H1 (cell line): ENCODE measurements around the gene CCT6A. TPM values are rescaled to one million over a fixed set of nuclear protein-coding genes. Genes with fewer than 3 reads are reported as not detected.
"Not testable (repeated sequence)": the region's sequence is repeated elsewhere in the genome, so short reads cannot be mapped to it uniquely, and the experiment has no call there.

Experiments
- CTCF ChIA-PET: fragments of 300-600 bp; sonication (Branson Sonifier 250); formaldehyde crosslinking; loops from one replicate; lab custom pipeline; 2021; ENCODE audit not compliant: partially characterized antibody; lab: Charles Lee
- POLR2A ChIA-PET: fragments of 300-600 bp; sonication (Branson Sonifier 250); formaldehyde crosslinking; loops from one replicate; lab custom pipeline; 2021; ENCODE audit warnings: inconsistent platforms; ENCODE audit not compliant: partially characterized antibody; lab: Charles Lee
- DNase-seq, 2 experiments: peaks; one replicate each; pipeline versions ENCODE4 v3.0.0 to v3.0.0-alpha.2; 2010 to 2022; ENCODE audit warnings: low spot score in 2 of 2, low read depth in 1 of 2, mixed read lengths in 1 of 2
- FAIRE-seq: peaks from 2 replicates; lab custom pipeline; 2011; peaks lifted over from hg19 to GRCh38; lab: Jason Lieb, UNC
- H2AFZ ChIP-seq: 2 replicates; pipeline ENCODE4 v1.8.1; 2012; ENCODE audit warnings: low read length, inconsistent platforms
- H2AK5ac ChIP-seq: 2 replicates; pipeline ENCODE4 v1.6.1; 2013; ENCODE audit warnings: low read depth, low read length
- H2BK120ac ChIP-seq: replicated peaks from 2 replicates; pipeline ENCODE3; 2013; ENCODE audit warnings: low read depth, low read length, inconsistent platforms
- H2BK12ac ChIP-seq: 2 replicates; pipeline ENCODE4 v1.6.1; 2013; ENCODE audit warnings: low read depth, low read length
- H2BK15ac ChIP-seq: 2 replicates; pipeline ENCODE4 v1.6.1; 2013; ENCODE audit warnings: low read length
- H2BK20ac ChIP-seq: 2 replicates; pipeline ENCODE4 v1.6.1; 2013; ENCODE audit warnings: low read length
- H2BK5ac ChIP-seq: 2 replicates; pipeline ENCODE4 v1.6.1; 2013; ENCODE audit warnings: low read depth, low read length
- H3K14ac ChIP-seq: 2 replicates; pipeline ENCODE4 v1.6.1; 2013; ENCODE audit warnings: inconsistent platforms; ENCODE audit not compliant: insufficient read length
- H3K18ac ChIP-seq: 2 replicates; pipeline ENCODE4 v1.6.1; 2013; ENCODE audit warnings: low read length; ENCODE audit errors: extremely low read depth
- H3K23ac ChIP-seq: 2 replicates; pipeline ENCODE4 v1.6.1; 2013; ENCODE audit warnings: inconsistent platforms; ENCODE audit not compliant: insufficient read length
- H3K23me2 ChIP-seq: 2 replicates; pipeline ENCODE4 v1.6.1; 2013; ENCODE audit warnings: low read depth, low read length
- H3K27ac ChIP-seq: 2 replicates; pipeline ENCODE4 v1.6.1; 2011; ENCODE audit warnings: low read depth, low read length, inconsistent platforms
- H3K27me3 ChIP-seq, 4 experiments: replicated peaks in 1 of 4; 1 replicate in 1 of 4; 2 replicates in 3 of 4; pipeline versions ENCODE4 v1.6.1 to v1.8.1; 2011 to 2013; ENCODE audit warnings: low read length in 3 of 4, mild to moderate bottlenecking in 3 of 4, inconsistent platforms in 2 of 4, mixed read lengths in 2 of 4, moderate library complexity in 1 of 4; ENCODE audit not compliant: control insufficient read depth in 3 of 4, insufficient read depth in 3 of 4; ENCODE audit errors: extremely low read depth in 1 of 4
- H3K36me3 ChIP-seq, 4 experiments: 2 replicates each; pipeline versions ENCODE4 v1.6.1 to v1.8.1; 2011 to 2013; ENCODE audit warnings: mild to moderate bottlenecking in 4 of 4, low read length in 3 of 4, moderate library complexity in 2 of 4, control low read depth in 1 of 4, inconsistent platforms in 1 of 4; ENCODE audit not compliant: insufficient read depth in 4 of 4, control insufficient read depth in 2 of 4
- H3K4ac ChIP-seq: replicated peaks from 2 replicates; pipeline ENCODE3; 2013; ENCODE audit warnings: low read length, low read depth, mixed read lengths, inconsistent platforms; ENCODE audit not compliant: insufficient read length
- H3K4me1 ChIP-seq, 4 experiments: replicated peaks in 1 of 4; 1 replicate in 1 of 4; 2 replicates in 3 of 4; pipeline versions ENCODE4 v1.6.1 to v1.8.1; 2011 to 2013; ENCODE audit warnings: low read length in 3 of 4, inconsistent platforms in 2 of 4, mixed read lengths in 1 of 4; ENCODE audit not compliant: insufficient read depth in 4 of 4, control insufficient read depth in 3 of 4
- H3K4me2 ChIP-seq, 2 experiments: 2 replicates each; pipeline versions ENCODE4 v1.6.1 to v1.8.1; 2011 to 2013; ENCODE audit warnings: low read depth in 2 of 2, low read length in 2 of 2, control low read depth in 1 of 2, inconsistent platforms in 1 of 2, mild to moderate bottlenecking in 1 of 2; ENCODE audit not compliant: insufficient read depth in 1 of 2
- H3K4me3 ChIP-seq, 4 experiments: fragments of 200-600, 300-600 bp in 1 of 4; sonication (generic), shearing (Covaris generic), sonication (Bioruptor Twin) in 1 of 4; 2 replicates each; pipeline versions ENCODE4 v1.5.1 to v1.8.1; 2011 to 2016; ENCODE audit warnings: low read length in 4 of 4, low read depth in 3 of 4, control low read depth in 2 of 4, inconsistent platforms in 2 of 4, mild to moderate bottlenecking in 2 of 4, mixed read lengths in 1 of 4, moderate library complexity in 1 of 4; ENCODE audit not compliant: insufficient read depth in 2 of 4; ENCODE audit errors: extremely low read depth in 1 of 4
- H3K56ac ChIP-seq: replicated peaks from 2 replicates; pipeline ENCODE3; 2013; ENCODE audit warnings: low read depth, mild to moderate bottlenecking, mixed read lengths, low read length, inconsistent platforms; ENCODE audit not compliant: insufficient read length
- H3K79me1 ChIP-seq: 2 replicates; pipeline ENCODE4 v1.6.1; 2013; ENCODE audit warnings: low read depth, low read length, control low read depth
- H3K79me2 ChIP-seq, 2 experiments: 2 replicates each; pipeline versions ENCODE4 v1.6.1 to v1.8.1; 2012 to 2013; ENCODE audit warnings: low read length in 2 of 2, mild to moderate bottlenecking in 2 of 2, inconsistent platforms in 1 of 2; ENCODE audit not compliant: insufficient read depth in 2 of 2, control insufficient read depth in 1 of 2
- H3K9ac ChIP-seq, 4 experiments: replicated peaks in 1 of 4; 1 replicate in 1 of 4; 2 replicates in 3 of 4; pipeline versions ENCODE4 v1.6.1 to v1.8.1; 2011 to 2013; ENCODE audit warnings: low read depth in 3 of 4, low read length in 3 of 4, control low read depth in 2 of 4, mild to moderate bottlenecking in 2 of 4, moderate library complexity in 2 of 4, inconsistent platforms in 1 of 4; ENCODE audit errors: extremely low read depth in 1 of 4
- H3K9me3 ChIP-seq, 2 experiments: 2 replicates each; pipeline versions ENCODE4 v1.6.1 to v1.8.1; 2012 to 2013; ENCODE audit warnings: mild to moderate bottlenecking in 2 of 2, moderate library complexity in 2 of 2, control low read depth in 1 of 2, inconsistent platforms in 1 of 2, low read depth in 1 of 2, low read length in 1 of 2, mixed read lengths in 1 of 2; ENCODE audit not compliant: insufficient read depth in 2 of 2
- H4K20me1 ChIP-seq, 2 experiments: replicated peaks in 1 of 2; 2 replicates each; pipeline versions ENCODE3 to v1.8.1; 2011 to 2013; ENCODE audit warnings: inconsistent platforms in 2 of 2, low read length in 2 of 2, mild to moderate bottlenecking in 1 of 2; ENCODE audit not compliant: insufficient read depth in 2 of 2, control insufficient read depth in 1 of 2
- H4K5ac ChIP-seq: 2 replicates; pipeline ENCODE4 v1.6.1; 2013; ENCODE audit warnings: low read length, low read depth, mixed read lengths, inconsistent platforms; ENCODE audit not compliant: insufficient read length
- H4K8ac ChIP-seq: 2 replicates; pipeline ENCODE4 v1.8.0; 2013; ENCODE audit warnings: mild to moderate bottlenecking, moderate library complexity, low read length, inconsistent platforms; ENCODE audit not compliant: insufficient read depth; ENCODE audit errors: extremely low read depth
- H4K91ac ChIP-seq: replicated peaks from 2 replicates; pipeline ENCODE3; 2013; ENCODE audit warnings: low read length, mixed read lengths, inconsistent platforms; ENCODE audit not compliant: insufficient read length
- WGBS, 2 experiments: shearing (Covaris generic) in 1 of 2; methylation state at CpG; one replicate each; pipeline versions ENCODE4 v1.1.6 to v1.1.7; 2013 to 2015; ENCODE audit warnings: low lambda C conversion rate in 2 of 2, mixed read lengths in 2 of 2, inconsistent platforms in 1 of 2, low coverage in 1 of 2, missing lambda C conversion rate in 1 of 2; ENCODE audit not compliant: insufficient replicate concordance in 2 of 2, insufficient coverage in 1 of 2, insufficient read length in 1 of 2; ENCODE audit errors: extremely low coverage in 1 of 2, missing lambda C conversion rate in 1 of 2; 5-methylcytosine and 5-hydroxymethylcytosine counted together
- polyA plus RNA-seq, 7 experiments: library from polyadenylated mRNA; depleted of rRNA in 3 of 7; stranded (reverse) in 5 of 7; unstranded in 2 of 7; fragments of >200 nt in 5 of 7; fragments of 200-250 nt in 2 of 7; gene quantifications; 1 replicate in 5 of 7; 2 replicates in 1 of 7; 4 replicates in 1 of 7; pipeline versions ENCODE4 v1.2.1 to v1.2.3, GENCODE V29; 2011 to 2013; ENCODE audit warnings: missing spikeins in 2 of 7, mixed read lengths in 2 of 7
- total RNA-seq: library from RNA; stranded (reverse); fragmentation: NEBNext Ultra II Directional; extraction: Animal tissue kit (Norgen Biotek cat#: 25700); gene quantifications from 2 replicates; pipeline ENCODE4 v1.2.1, GENCODE V29; 2021

The CCT6A gene
- total and polyA plus RNA-seq, 2 of the 8 experiments (the other 6 are each of a cell fraction or from before 2014, with no cell fraction given): 201 to 272 TPM

DNA sequence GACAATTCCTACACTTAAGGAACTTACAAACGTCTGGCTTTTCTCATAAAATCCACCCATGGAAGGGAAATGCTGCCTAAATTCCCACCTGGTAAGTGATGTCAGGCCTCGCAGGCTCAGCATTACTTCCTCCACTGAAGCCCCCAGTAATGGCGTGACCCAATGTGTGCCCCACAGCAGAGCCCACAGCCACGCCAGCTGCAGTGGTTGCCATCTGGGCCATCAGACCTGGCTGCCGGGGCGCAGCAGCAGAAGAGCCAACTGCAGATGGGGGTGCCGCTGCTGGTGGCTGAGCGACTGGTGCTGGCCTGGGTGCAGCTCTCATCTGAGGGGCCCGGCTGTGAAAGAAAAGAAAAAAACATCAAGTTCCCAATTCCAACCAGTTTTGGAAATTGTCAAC lies 52.6 kb downstream of the CCT6A start:
- H3K18ac ChIP-seq, H3K14ac ChIP-seq, H2BK15ac ChIP-seq, H4K8ac ChIP-seq, H3K56ac ChIP-seq, H2AK5ac ChIP-seq, H3K23ac ChIP-seq, H4K20me1 ChIP-seq, H2BK12ac ChIP-seq, H3K4ac ChIP-seq, H4K91ac ChIP-seq, H3K23me2 ChIP-seq, H3K4me3 ChIP-seq, H2BK20ac ChIP-seq, H3K9ac ChIP-seq, H3K4me2 ChIP-seq, H2BK5ac ChIP-seq, H3K27ac ChIP-seq, DNase-seq, H2BK120ac ChIP-seq, H3K4me1 ChIP-seq, CTCF ChIA-PET, H3K27me3 ChIP-seq, H4K5ac ChIP-seq, FAIRE-seq, H3K79me1 ChIP-seq, H2AFZ ChIP-seq: not testable (repeated sequence)
- POLR2A ChIA-PET: interaction anchor here (0.6 to 1.3 kb wide), 2 partner anchors 11 to 13 kb away, joined by 3 to 6 read pairs; no protein-coding TSS in a partner anchor
- peaks cover 4 to 31% (median 15%) of the 10 kb centered on the region in 4 experiments; a peak in 7 of 8 replicates for H3K36me3 ChIP-seq
- peaks cover 0 to 10% of the 10 kb centered on the region in 2 experiments; a peak in 2 of 4 replicates for H3K79me2 ChIP-seq
- WGBS, 2 experiments: 88% methylated on average over 9 of the region's 9 CpGs; no CpG with 5 or more reads in 1 of the 2 experiments
- peaks cover 10 to 35% of the 10 kb centered on the region in 2 experiments; a peak in 1 of 4 replicates for H3K9me3 ChIP-seq
